Measurements from ENCODE around the gene PPARG.
A peak's percentile ranks its signal among the peaks of the same experiment; 100 is the strongest.
"Not testable (repeated sequence)": the region's sequence is repeated elsewhere in the genome, so short reads cannot be mapped to it uniquely, and the experiment has no call there.

PPARG gene

DNA sequence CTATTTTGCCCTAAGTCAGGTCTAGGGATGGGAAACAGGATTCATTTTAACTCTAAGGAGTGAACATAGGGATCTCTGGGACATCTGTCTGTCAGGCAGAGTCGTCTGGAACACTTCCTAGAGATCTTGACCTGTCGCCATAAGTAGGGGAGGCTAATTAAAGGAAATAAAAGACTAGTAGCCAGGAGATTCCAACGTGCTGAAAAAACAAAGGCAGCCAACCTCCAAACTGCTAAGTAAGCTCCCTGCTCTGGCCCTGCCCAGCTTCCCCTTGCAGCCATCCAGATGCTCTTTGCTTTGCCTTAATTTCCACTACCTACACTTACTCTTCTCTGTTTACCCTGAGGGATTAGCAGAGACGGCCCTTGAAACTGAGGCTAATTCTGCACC is 177.0 kb downstream of the PPARG start:
- DNase-seq: no peak

GRCh38 chr3:12467746-12468145 is 178.9 kb downstream of the PPARG start:
- DNase-seq: no peak

DNA sequence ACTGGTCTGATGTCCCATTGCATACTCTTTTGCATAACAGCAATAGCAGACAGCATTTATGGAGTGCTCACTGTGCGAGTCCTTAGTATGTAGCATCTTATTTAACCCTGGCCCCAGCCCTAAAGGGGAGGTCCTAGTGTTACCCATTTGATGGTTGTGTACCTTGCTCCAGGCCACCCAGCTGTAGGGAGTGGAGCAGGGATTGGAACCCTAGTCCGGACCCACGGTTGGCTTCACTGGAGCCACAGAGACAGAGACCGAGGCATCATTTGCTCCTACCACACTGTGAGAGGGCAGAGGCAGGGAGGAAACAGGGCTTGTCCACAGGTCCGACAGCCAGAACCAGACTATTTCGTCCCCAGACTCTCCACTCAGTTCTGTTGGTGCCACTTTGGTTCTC is 179.4 kb downstream of the PPARG start:
- DNase-seq: no peak

DNA sequence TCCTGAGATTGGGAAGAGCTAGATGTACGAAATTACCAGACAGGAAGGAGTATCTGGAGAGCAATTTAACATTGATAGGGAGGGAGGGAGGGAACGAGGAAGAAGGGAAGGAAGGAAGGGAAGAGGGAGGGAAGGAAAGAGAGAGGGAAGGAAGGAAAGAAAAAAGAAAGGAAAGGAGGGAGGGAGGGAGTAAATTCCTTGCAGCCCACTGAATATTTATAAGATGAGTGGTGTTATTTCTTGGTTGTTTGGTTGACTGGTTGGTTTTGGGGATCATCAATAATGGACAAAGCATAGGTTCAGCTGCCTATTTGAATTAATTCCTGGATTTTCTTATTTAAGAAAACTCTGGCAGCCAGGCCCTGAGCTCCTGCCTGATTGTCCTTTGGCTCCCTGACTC is 179.9 kb downstream of the PPARG start:
- DNase-seq: no peak

DNA sequence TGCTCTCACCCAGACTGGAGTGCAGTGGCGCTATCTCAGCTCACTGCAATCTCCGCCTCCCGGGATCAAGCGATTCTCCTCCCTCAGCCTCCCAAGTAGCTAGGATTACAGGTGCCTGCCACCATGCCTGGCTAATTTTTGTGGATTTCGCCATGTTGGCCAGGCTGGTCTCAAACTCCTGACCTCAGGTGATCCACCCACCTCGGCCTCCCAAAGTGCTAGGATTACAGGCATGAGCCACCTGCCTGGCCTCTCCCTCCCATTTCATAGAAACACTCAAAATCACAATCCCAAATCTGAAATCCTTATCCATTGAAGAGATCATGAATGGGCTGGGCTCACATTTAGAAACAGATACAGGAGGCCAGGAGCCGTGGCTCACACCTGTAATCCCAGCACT is 180.4 kb downstream of the PPARG start:
- not testable (repeated sequence) for DNase-seq

DNA sequence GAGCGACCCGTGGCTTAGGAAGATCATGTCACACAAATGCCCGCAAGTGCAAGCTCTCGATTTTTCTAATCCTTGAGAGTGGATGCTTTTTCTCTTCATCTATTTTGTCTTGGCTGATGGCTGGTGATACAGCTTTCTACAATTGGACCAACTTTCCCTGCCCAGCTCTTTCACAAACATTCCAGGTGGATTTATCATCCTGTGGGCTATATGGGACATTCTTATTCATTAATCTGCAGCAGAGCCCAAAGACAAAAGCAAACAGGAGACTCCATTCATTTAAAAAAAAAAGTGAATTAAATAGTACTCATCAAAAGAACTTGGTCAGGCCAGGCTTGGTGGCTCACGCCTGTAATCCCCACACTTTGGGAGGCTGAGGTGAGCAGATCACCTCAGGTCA is 181.2 kb downstream of the PPARG start:
- no peak for DNase-seq

GRCh38 chr3:12470680-12471079 is 181.8 kb downstream of the PPARG start:
- DNase-seq: no peak

DNA sequence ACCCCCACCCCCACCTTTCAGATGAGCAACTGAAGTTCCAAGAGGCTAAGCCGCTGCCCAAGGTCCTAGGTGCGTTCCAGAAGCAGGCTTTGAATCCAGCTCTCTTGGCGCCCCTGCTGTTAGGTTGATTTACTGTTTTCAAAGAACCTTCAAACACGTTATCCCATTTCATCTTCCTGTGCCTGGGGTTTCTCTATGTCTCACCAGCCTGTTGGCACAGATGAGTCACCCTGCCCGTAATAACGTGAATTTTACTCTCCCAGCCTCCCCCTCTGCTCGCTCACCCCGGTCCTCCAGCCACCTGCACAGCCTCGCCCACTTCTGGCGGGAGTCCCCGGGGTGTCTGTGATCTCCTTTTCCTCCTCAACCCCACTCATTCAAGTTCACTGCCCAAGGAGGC is 182.4 kb downstream of the PPARG start:
- DNase-seq: no peak

GRCh38 chr3:12472000-12472610 is 183.2 kb downstream of the PPARG start:
- DNase-seq: no peak

- DNase-seq: no peak
Measured at GRCh38 chr3:12472796-12473195, 183.9 kb downstream of the PPARG start.

- DNase-seq: no peak
Measured at GRCh38 chr3:12473511-12473910, 184.6 kb downstream of the PPARG start.

DNA sequence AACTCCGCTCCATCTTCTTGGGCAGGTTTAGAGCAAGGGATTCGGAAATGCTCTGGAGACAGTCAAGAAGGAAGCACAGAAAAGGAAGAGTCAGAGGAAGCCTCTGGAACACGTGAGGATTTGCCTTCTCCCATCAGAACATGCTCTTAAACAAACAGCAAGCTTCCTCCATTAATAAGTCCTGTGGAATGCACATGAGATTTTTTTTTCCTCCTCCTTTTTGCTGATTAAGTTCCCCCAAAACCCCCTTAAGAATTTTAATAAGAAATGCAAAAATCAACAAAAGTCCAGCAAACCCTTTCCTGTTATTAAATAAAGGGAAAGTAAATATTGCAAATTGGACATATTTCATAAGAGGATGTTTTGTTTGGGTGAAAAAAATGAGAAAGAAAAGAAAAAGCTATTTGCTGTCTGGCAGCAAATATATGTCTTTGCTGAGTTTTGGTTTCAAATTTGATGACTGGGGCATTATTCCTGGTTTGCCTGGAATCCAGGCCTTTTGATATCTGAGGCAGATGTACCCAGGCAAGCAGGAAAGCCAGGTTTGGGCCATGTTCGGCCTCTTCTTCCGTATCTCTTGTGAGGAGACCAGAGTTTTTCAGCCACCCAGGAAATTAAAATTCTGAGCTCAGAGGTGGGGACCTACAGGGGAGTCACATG is 187.5 kb downstream of the PPARG start:
- no peak for DNase-seq

DNA sequence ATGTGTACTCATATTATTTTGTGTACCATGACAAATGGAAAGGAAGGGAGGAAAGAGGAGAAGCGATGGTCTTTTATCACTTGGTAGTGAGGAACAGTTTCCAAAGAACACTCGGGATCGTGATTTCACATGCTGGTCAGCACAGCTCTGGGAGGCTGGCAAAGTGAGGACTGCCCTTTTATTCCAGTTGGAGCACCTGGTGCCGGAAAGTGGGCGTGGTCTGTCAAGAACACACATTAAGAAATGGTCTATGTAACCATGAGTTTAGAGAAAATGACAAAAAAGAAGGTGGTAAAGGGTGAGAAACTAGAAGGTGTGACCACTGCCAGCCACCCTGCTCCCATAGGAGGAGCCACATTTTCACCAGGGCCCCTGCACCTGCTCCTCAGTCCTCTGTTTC is 188.4 kb downstream of the PPARG start:
- DNase-seq: no peak

- no peak for DNase-seq
Measured at GRCh38 chr3:12478326-12478725, 189.5 kb downstream of the PPARG start.

GRCh38 chr3:12479198-12479597 is 190.3 kb downstream of the PPARG start:
- not testable (repeated sequence) for DNase-seq

- peak; percentile 37 for DNase-seq
Measured at GRCh38 chr3:12479919-12480427, 191.1 kb downstream of the PPARG start.

GRCh38 chr3:12483410-12483809 is 194.5 kb downstream of the PPARG start:
- no peak for DNase-seq

GRCh38 chr3:12483872-12484197 is 195.0 kb downstream of the PPARG start:
- no peak for DNase-seq

Data from NCI-H1092 (cell line).